Neuronal stem cell (in vitro differentiated cells): ENCODE measurements around the gene KDM4B.

Experiments
- DNase-seq: peaks from one replicate; pipeline ENCODE4 v3.0.0-alpha.2; 2013; ENCODE audit warnings: low spot score
- H2AFZ ChIP-seq: one replicate; pipeline ENCODE4 v1.6.1; 2013; ENCODE audit warnings: mild to moderate bottlenecking, low read length, inconsistent platforms
- H2AK5ac ChIP-seq: 2 replicates; pipeline ENCODE4 v1.6.1; 2013; ENCODE audit warnings: low read depth, mild to moderate bottlenecking, inconsistent platforms, low read length, moderate library complexity, mixed read lengths
- H2BK120ac ChIP-seq: 2 replicates; pipeline ENCODE4 v1.6.1; 2013; ENCODE audit warnings: low read depth, mild to moderate bottlenecking, inconsistent platforms, low read length, moderate library complexity, mixed read lengths
- H2BK12ac ChIP-seq: one replicate; pipeline ENCODE4 v1.6.1; 2013; ENCODE audit warnings: low read length, inconsistent platforms
- H2BK15ac ChIP-seq: 2 replicates; pipeline ENCODE4 v1.6.1; 2013; ENCODE audit warnings: mild to moderate bottlenecking, low read length, inconsistent platforms, mixed read lengths
- H2BK5ac ChIP-seq: one replicate; pipeline ENCODE4 v1.6.1; 2013; ENCODE audit warnings: inconsistent platforms, mild to moderate bottlenecking, low read length, moderate library complexity
- H3K14ac ChIP-seq: one replicate; pipeline ENCODE4 v1.6.1; 2013; ENCODE audit warnings: low read length, inconsistent platforms
- H3K18ac ChIP-seq: 2 replicates; pipeline ENCODE4 v1.6.1; 2013; ENCODE audit warnings: low read length, inconsistent platforms
- H3K23ac ChIP-seq: 2 replicates; pipeline ENCODE4 v1.6.1; 2013; ENCODE audit warnings: low read depth, mild to moderate bottlenecking, mixed read lengths, low read length, inconsistent platforms; ENCODE audit not compliant: poor library complexity
- H3K27ac ChIP-seq: replicated peaks from 3 replicates; pipeline ENCODE4 v1.5.1; 2013; ENCODE audit warnings: low read length, inconsistent platforms
- H3K27me3 ChIP-seq, 3 experiments: 2 replicates each; pipeline ENCODE4 v1.6.1; 2013; ENCODE audit warnings: low read length in 3 of 3, mild to moderate bottlenecking in 2 of 3, inconsistent platforms in 1 of 3, low read depth in 1 of 3, mixed read lengths in 1 of 3, moderate library complexity in 1 of 3; ENCODE audit not compliant: control insufficient read depth in 3 of 3, insufficient read depth in 3 of 3
- H3K36me3 ChIP-seq, 2 donors: replicated peaks in 1 of 2; 2 replicates each; pipeline ENCODE4 v1.6.1; 2013; ENCODE audit warnings: low read length in 2 of 2; ENCODE audit not compliant: control insufficient read depth in 2 of 2, insufficient read depth in 2 of 2
- H3K4ac ChIP-seq: 2 replicates; pipeline ENCODE4 v1.6.1; 2013; ENCODE audit warnings: inconsistent platforms, mild to moderate bottlenecking, low read length, moderate library complexity
- H3K4me1 ChIP-seq, 2 donors: 1 replicate in 1 of 2; 2 replicates in 1 of 2; pipeline ENCODE4 v1.6.1; 2013; ENCODE audit warnings: low read length in 2 of 2, low read depth in 1 of 2; ENCODE audit not compliant: control insufficient read depth in 2 of 2, insufficient read depth in 1 of 2
- H3K4me2 ChIP-seq: one replicate; pipeline ENCODE4 v1.6.1; 2013; ENCODE audit warnings: mild to moderate bottlenecking, low read length, inconsistent platforms; ENCODE audit not compliant: insufficient read depth, poor library complexity, severe bottlenecking
- H3K4me3 ChIP-seq, 2 donors: 2 replicates each; pipeline ENCODE4 v1.5.1; 2013; ENCODE audit warnings: low read length in 2 of 2, mild to moderate bottlenecking in 2 of 2, inconsistent platforms in 1 of 2, moderate library complexity in 1 of 2
- H3K79me1 ChIP-seq: one replicate; pipeline ENCODE4 v1.6.1; 2013; ENCODE audit warnings: low read depth, mild to moderate bottlenecking, inconsistent platforms, low read length, moderate library complexity
- H3K9ac ChIP-seq: one replicate; pipeline ENCODE4 v1.6.1; 2013; ENCODE audit warnings: mild to moderate bottlenecking, low read depth, low read length, inconsistent platforms; ENCODE audit not compliant: poor library complexity
- H3K9me3 ChIP-seq, 2 donors: replicated peaks in 1 of 2; 2 replicates each; pipeline versions ENCODE3 to v1.6.1; 2013; ENCODE audit warnings: low read length in 2 of 2, mild to moderate bottlenecking in 2 of 2, inconsistent platforms in 1 of 2, low read depth in 1 of 2, mixed read lengths in 1 of 2, moderate library complexity in 1 of 2; ENCODE audit not compliant: control insufficient read depth in 2 of 2, insufficient read depth in 1 of 2
- H4K8ac ChIP-seq: one replicate; pipeline ENCODE4 v1.6.1; 2013; ENCODE audit warnings: low read depth, mild to moderate bottlenecking, inconsistent platforms, low read length, moderate library complexity
- H4K91ac ChIP-seq: one replicate; pipeline ENCODE4 v1.6.1; 2013; ENCODE audit warnings: low read length, low read depth, mild to moderate bottlenecking, inconsistent platforms; ENCODE audit not compliant: poor library complexity
- WGBS, 2 donors: extraction: QIAGEN DNeasy Blood & Tissue Kit; methylation state at CpG; one replicate each; pipeline ENCODE4 v1.1.7; 2013; ENCODE audit warnings: missing lambda C conversion rate in 2 of 2, mixed read lengths in 1 of 2; ENCODE audit not compliant: insufficient read length in 2 of 2, insufficient replicate concordance in 1 of 2; ENCODE audit errors: extremely low coverage in 2 of 2; 5-methylcytosine and 5-hydroxymethylcytosine counted together

Gene KDM4B

GRCh38 chr19:5128251-5128935 lies 159.5 kb downstream of the KDM4B start:
- no peak overlapping the region for H2AFZ ChIP-seq
- H3K36me3 ChIP-seq, result peaks cover 4 to 15% of the 10 kb centered on the region in 2 donors
- H2BK120ac ChIP-seq, result peak overlapping the region; percentile 69
- H3K4ac ChIP-seq, result peak overlapping the region; percentile 2
- H4K91ac ChIP-seq, result no peak overlapping the region
- no peak overlapping the region for H4K8ac ChIP-seq
- peak overlapping the region; percentile 89 for H2BK12ac ChIP-seq
- no peak overlapping the region for H3K4me3 ChIP-seq
- WGBS, 2 donors, result no CpG with 5 or more reads among the region's 25 CpGs
- peak overlapping the region; percentile 72 for H2BK15ac ChIP-seq
- H3K79me1 ChIP-seq, result peaks cover 7% of the 10 kb centered on the region
- no peak overlapping the region for H2BK5ac ChIP-seq
- peak overlapping the region; percentile 97 for H2AK5ac ChIP-seq
- no peaks in the 10 kb centered on the region for H3K9me3 ChIP-seq
- no peaks in the 10 kb centered on the region for H3K27me3 ChIP-seq
- peak overlapping the region; percentile 86 for H3K18ac ChIP-seq
- peaks cover 53% of the 10 kb centered on the region in 2 donors for H3K4me1 ChIP-seq
- no peak overlapping the region for H3K23ac ChIP-seq
- H3K4me2 ChIP-seq, result no peak overlapping the region
- DNase-seq, result no peak
- H3K14ac ChIP-seq, result peak overlapping the region; percentile 15
- H3K27ac ChIP-seq, result no peak overlapping the region
- peak overlapping the region; percentile 80 for H3K9ac ChIP-seq

GRCh38 chr19:5128936-5129389 lies 160.1 kb downstream of the KDM4B start:
- H3K9me3 ChIP-seq, result no peaks in the 10 kb centered on the region
- H3K79me1 ChIP-seq, result peaks cover 7% of the 10 kb centered on the region
- peak overlapping the region; percentile 89 for H2BK12ac ChIP-seq
- no peak overlapping the region for H2AFZ ChIP-seq
- no peak overlapping the region for H3K4me2 ChIP-seq
- no peaks in the 10 kb centered on the region for H3K27me3 ChIP-seq
- H3K4me3 ChIP-seq, result no peak overlapping the region
- no peak overlapping the region for H4K8ac ChIP-seq
- no peak overlapping the region for H3K27ac ChIP-seq
- H2BK120ac ChIP-seq, result peak overlapping the region; percentile 69
- no CpG with 5 or more reads among the region's 9 CpGs for WGBS, 2 donors
- peak overlapping the region; percentile 37 for H3K9ac ChIP-seq
- H2BK5ac ChIP-seq, result no peak overlapping the region
- H2BK15ac ChIP-seq, result peak overlapping the region; percentile 62
- H3K23ac ChIP-seq, result peak overlapping the region; percentile 63
- peak overlapping the region; percentile 81 for H3K4ac ChIP-seq
- no peak for DNase-seq
- H4K91ac ChIP-seq, result no peak overlapping the region
- H3K14ac ChIP-seq, result peak overlapping the region; percentile 79
- H3K36me3 ChIP-seq, result peaks cover 4 to 18% of the 10 kb centered on the region in 2 donors
- peak overlapping the region; percentile 10 for H2AK5ac ChIP-seq
- H3K4me1 ChIP-seq, result peaks cover 53% of the 10 kb centered on the region in 2 donors
- H3K18ac ChIP-seq, result peak overlapping the region; percentile 93

GRCh38 chr19:5129691-5130090 lies 160.8 kb downstream of the KDM4B start:
- Histone ChIP-seq H2BK15ac (no peak overlapping the region), H3K9ac (peak overlapping the region; percentile 3), H2BK5ac (no peak overlapping the region), H2AFZ (no peak overlapping the region), H3K36me3 (peaks cover 11 to 22% of the 10 kb centered on the region in 2 donors), H3K4ac (no peak overlapping the region), H3K9me3 (no peaks in the 10 kb centered on the region), H3K18ac (peak overlapping the region; percentile 36), H3K4me2 (no peak overlapping the region), H2BK12ac (no peak overlapping the region), H3K27me3 (no peaks in the 10 kb centered on the region), H3K4me1 (peaks cover 53 to 56% of the 10 kb centered on the region in 2 donors), H3K27ac (peak overlapping the region; percentile 19), H3K23ac (no peak overlapping the region), H4K8ac (no peak overlapping the region), H2AK5ac (peak overlapping the region; percentile 73), H3K79me1 (peaks cover 7% of the 10 kb centered on the region), H3K14ac (no peak overlapping the region), H3K4me3 (no peak overlapping the region), H2BK120ac (no peak overlapping the region), H4K91ac (no peak overlapping the region)
- no peak for DNase-seq
- WGBS, 2 donors, result no CpG with 5 or more reads among the region's 13 CpGs

GRCh38 chr19:5130371-5131030 lies 161.6 kb downstream of the KDM4B start:
- H2AK5ac ChIP-seq, result peak overlapping the region; percentile 100
- peak overlapping the region; percentile 97 for H3K18ac ChIP-seq
- no peak overlapping the region for H3K4me3 ChIP-seq
- peak overlapping the region; percentile 33 for H2BK12ac ChIP-seq
- H4K8ac ChIP-seq, result no peak overlapping the region
- no peak overlapping the region for H4K91ac ChIP-seq
- H2BK120ac ChIP-seq, result peak overlapping the region; percentile 81
- H3K27ac ChIP-seq, result peak overlapping the region; percentile 63
- no peak overlapping the region for H2AFZ ChIP-seq
- H3K79me1 ChIP-seq, result peaks cover 7% of the 10 kb centered on the region
- WGBS, 2 donors, result no CpG with 5 or more reads among the region's 27 CpGs
- peaks cover 51 to 57% of the 10 kb centered on the region in 2 donors for H3K4me1 ChIP-seq
- H3K14ac ChIP-seq, result no peak overlapping the region
- peak overlapping the region; percentile 89 for H3K23ac ChIP-seq
- H3K4ac ChIP-seq, result no peak overlapping the region
- H3K9me3 ChIP-seq, result no peaks in the 10 kb centered on the region
- H3K4me2 ChIP-seq, result no peak overlapping the region
- H3K36me3 ChIP-seq, result peaks cover 17 to 25% of the 10 kb centered on the region in 2 donors
- DNase-seq, result no peak
- H3K27me3 ChIP-seq, result no peaks in the 10 kb centered on the region
- H2BK5ac ChIP-seq, result peak overlapping the region; percentile 93
- H2BK15ac ChIP-seq, result peak overlapping the region; percentile 99
- peak overlapping the region; percentile 84 for H3K9ac ChIP-seq
